Prostate gland (tissue), 2 donors: ENCODE measurements around the gene ACBD5.

Experiments
- POLR2A ChIP-seq: fragments of 450-650 bp; IDR thresholded peaks from one replicate; pipeline ENCODE4 v1.6.1; 2016; ENCODE audit warnings: antibody characterized with exemption, mild to moderate bottlenecking
- POLR2AphosphoS5 ChIP-seq: sonication (generic); formaldehyde crosslinking; IDR thresholded peaks from one replicate; pipeline ENCODE4 v1.6.1; 2017; ENCODE audit warnings: antibody characterized with exemption
- TF ChIP-seq, protein P1 (sequence below), 4 experiments: fragments of 200-600 bp in 2 of 4; fragments of 450-650 bp in 2 of 4; sonication (generic) in 2 of 4; IDR thresholded peaks; 1 replicate in 3 of 4; 2 replicates in 1 of 4; pipeline ENCODE4 v1.5.1; 2016 to 2019; ENCODE audit warnings: antibody characterized with exemption in 4 of 4, mild to moderate bottlenecking in 2 of 4, moderate library complexity in 2 of 4

GRCh38 chr10:27188259-27188658, 52.3 kb downstream of the ACBD5 start:
- TF ChIP-seq POLR2A (no peak), POLR2AphosphoS5 (no peak)
- TF ChIP-seq, protein P1, sequence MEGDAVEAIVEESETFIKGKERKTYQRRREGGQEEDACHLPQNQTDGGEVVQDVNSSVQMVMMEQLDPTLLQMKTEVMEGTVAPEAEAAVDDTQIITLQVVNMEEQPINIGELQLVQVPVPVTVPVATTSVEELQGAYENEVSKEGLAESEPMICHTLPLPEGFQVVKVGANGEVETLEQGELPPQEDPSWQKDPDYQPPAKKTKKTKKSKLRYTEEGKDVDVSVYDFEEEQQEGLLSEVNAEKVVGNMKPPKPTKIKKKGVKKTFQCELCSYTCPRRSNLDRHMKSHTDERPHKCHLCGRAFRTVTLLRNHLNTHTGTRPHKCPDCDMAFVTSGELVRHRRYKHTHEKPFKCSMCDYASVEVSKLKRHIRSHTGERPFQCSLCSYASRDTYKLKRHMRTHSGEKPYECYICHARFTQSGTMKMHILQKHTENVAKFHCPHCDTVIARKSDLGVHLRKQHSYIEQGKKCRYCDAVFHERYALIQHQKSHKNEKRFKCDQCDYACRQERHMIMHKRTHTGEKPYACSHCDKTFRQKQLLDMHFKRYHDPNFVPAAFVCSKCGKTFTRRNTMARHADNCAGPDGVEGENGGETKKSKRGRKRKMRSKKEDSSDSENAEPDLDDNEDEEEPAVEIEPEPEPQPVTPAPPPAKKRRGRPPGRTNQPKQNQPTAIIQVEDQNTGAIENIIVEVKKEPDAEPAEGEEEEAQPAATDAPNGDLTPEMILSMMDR (IDR thresholded peaks at IDR 0.05) = no peak
